Tibial nerve (tissue), 4 donors: ENCODE data around the gene DIABLO. TPM values are rescaled to one million over a fixed set of nuclear protein-coding genes. Genes with fewer than 3 reads are reported as not detected.

Experiments
- DNase-seq, 2 donors: peaks; one replicate each; pipeline ENCODE4 v3.0.0-alpha.2; 2019; ENCODE audit warnings: low spot score in 2 of 2
- H3K27ac ChIP-seq, 4 donors: fragments of 200-600 bp; sonication (generic) in 3 of 4; one replicate each; pipeline ENCODE4 v1.5.1; 2017 to 2019; ENCODE audit warnings: mild to moderate bottlenecking in 1 of 4
- H3K27me3 ChIP-seq, 2 donors: fragments of 200-600 bp; sonication (generic) in 1 of 2; one replicate each; pipeline versions ENCODE4 v1.5.1 to v1.6.0; 2017 to 2019
- H3K36me3 ChIP-seq, 3 donors: fragments of 200-600 bp; sonication (generic); one replicate each; pipeline ENCODE4 v1.5.1; 2018 to 2019
- H3K4me1 ChIP-seq, 4 donors: fragments of 200-600 bp; sonication (generic) in 3 of 4; one replicate each; pipeline ENCODE4 v1.5.1; 2017 to 2019
- H3K4me3 ChIP-seq, 4 donors: fragments of 200-600 bp; sonication (generic) in 3 of 4; one replicate each; pipeline ENCODE4 v1.5.1; 2017 to 2019; ENCODE audit warnings: mild to moderate bottlenecking in 1 of 4, moderate library complexity in 1 of 4
- H3K9me3 ChIP-seq, 4 donors: fragments of 200-600 bp; sonication (generic) in 3 of 4; one replicate each; pipeline ENCODE4 v1.5.1; 2017 to 2019
- EP300 ChIP-seq, 2 donors: sonication (generic); formaldehyde crosslinking; IDR thresholded peaks; one replicate each; pipeline ENCODE4 v1.6.1; 2017; ENCODE audit warnings: antibody characterized with exemption in 2 of 2, mild to moderate bottlenecking in 1 of 2
- POLR2A ChIP-seq, 2 donors: fragments of 450-650 bp; IDR thresholded peaks; one replicate each; pipeline ENCODE4 v1.6.1; 2017; ENCODE audit warnings: antibody characterized with exemption in 2 of 2, mild to moderate bottlenecking in 2 of 2, moderate library complexity in 2 of 2
- WGBS, 2 donors: methylation state at CpG; one replicate each; pipeline ENCODE4 v1.1.5; 2018; 5-methylcytosine and 5-hydroxymethylcytosine counted together
- total RNA-seq, 4 donors: library from RNA; depleted of rRNA; stranded (reverse); fragments of >200 nt; gene quantifications; one replicate each; pipeline ENCODE4 v1.1.0, GENCODE V29; 2016
- TF ChIP-seq, protein P1 (sequence below), 5 experiments: fragments of 200-600 bp in 3 of 5; fragments of 450-650 bp in 2 of 5; sonication (generic) in 3 of 5; IDR thresholded peaks; one replicate each; pipeline ENCODE4 v1.5.1; 2016 to 2019; ENCODE audit warnings: antibody characterized with exemption in 5 of 5, mild to moderate bottlenecking in 3 of 5, moderate library complexity in 2 of 5

DIABLO gene
- 10 to 100 TPM; 40.8 to 52.5 (median 42.5) TPM for total RNA-seq

DNA sequence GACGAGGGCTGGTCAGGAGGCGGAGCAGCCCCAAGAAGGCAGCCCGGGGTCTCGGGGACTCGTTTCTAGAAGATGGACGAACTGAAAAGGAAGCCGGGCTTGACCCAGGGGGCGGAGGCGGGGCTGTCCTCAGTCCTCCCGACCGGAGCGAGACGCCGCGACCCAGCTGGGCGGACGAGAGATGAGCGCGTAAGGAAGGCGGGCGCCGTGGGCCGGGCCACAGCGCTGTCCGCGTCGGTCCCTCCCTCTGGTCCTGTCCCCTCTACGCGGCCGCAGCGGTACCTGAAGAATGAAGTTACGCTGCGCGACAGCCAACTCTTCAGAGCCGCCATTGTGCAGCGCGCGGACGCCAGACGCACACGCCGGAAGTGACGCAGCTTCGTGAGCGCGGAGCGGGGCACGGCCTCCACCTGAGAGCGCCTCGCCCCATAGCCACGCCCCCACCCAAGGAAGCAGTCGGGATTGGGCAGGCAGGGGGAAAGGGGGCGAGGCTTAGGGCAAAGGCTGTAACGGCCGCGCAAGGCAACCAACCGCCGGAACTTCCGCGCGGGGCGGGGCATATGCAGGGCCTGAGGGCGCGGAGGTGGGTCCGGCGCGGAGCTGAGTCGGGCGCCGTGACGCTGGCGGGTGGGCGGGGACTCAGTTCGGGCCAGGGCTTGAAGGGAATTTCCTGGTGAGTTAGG is at the start of gene DIABLO:
Gene DIABLO (minus strand): TSS at position 370 of the 683 bp plus-strand sequence. CDS start 38 bp downstream, at position 332.
- H3K36me3 ChIP-seq, result peaks cover under 1 to 44% (median 8%) of the 10 kb centered on the region in 3 donors
- 0% methylated on average over 27 to 38 of the region's 74 CpGs for WGBS, 2 donors

DNA sequence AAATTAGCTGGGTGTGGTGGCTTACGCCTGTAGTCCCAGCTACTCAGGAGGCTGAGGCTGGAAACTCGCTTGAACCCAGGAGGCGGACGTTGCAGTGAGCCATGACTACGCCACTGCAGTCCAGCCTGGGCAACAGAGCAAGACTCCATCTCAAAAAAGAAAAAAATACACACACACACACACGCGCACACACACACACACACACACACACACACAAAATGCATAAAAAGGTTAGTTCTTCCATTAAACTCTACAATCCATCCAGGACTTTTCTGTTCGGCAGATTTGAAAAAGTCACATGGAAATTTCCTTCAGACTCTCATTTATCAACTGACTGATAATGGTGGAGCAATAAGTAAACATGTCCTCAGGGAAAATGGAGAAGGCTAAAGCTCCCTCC is 49.6 kb upstream of the DIABLO start:
- Histone ChIP-seq H3K9me3 (no peaks in the 10 kb centered on the region), H3K4me1 (no peaks in the 10 kb centered on the region), H3K36me3 (peaks cover 0 to 81% (median 6%) of the 10 kb centered on the region in 3 donors), H3K27ac (no peak overlapping the region), H3K4me3 (no peak overlapping the region), H3K27me3 (no peaks in the 10 kb centered on the region)
- DNase-seq, result no peak
- 92% methylated on average over 8 of the region's 8 CpGs for WGBS, 2 donors
- TF ChIP-seq, protein P1, sequence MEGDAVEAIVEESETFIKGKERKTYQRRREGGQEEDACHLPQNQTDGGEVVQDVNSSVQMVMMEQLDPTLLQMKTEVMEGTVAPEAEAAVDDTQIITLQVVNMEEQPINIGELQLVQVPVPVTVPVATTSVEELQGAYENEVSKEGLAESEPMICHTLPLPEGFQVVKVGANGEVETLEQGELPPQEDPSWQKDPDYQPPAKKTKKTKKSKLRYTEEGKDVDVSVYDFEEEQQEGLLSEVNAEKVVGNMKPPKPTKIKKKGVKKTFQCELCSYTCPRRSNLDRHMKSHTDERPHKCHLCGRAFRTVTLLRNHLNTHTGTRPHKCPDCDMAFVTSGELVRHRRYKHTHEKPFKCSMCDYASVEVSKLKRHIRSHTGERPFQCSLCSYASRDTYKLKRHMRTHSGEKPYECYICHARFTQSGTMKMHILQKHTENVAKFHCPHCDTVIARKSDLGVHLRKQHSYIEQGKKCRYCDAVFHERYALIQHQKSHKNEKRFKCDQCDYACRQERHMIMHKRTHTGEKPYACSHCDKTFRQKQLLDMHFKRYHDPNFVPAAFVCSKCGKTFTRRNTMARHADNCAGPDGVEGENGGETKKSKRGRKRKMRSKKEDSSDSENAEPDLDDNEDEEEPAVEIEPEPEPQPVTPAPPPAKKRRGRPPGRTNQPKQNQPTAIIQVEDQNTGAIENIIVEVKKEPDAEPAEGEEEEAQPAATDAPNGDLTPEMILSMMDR (IDR thresholded peaks at IDR 0.05), result no peak
- no peak for TF ChIP-seq POLR2A (IDR thresholded peaks at IDR 0.05)
- no peak for TF ChIP-seq EP300 (IDR thresholded peaks at IDR 0.05)

More for the DNA sequence above, at the start of gene DIABLO:
- no peaks in the 10 kb centered on the region for H3K9me3 ChIP-seq
- peak within 1 kb of the TSS; percentile 48 to 97 (median 91) for H3K4me3 ChIP-seq
- TF ChIP-seq POLR2A (IDR thresholded peaks at IDR 0.05), result peak; percentile 88 to 95
- peak; percentile 95 to 99 for TF ChIP-seq EP300 (IDR thresholded peaks at IDR 0.05)
- TF ChIP-seq, protein P1 (IDR thresholded peaks at IDR 0.05), result peak in 1 of 5 experiments; percentile 43
- H3K27me3 ChIP-seq, result no peaks in the 10 kb centered on the region
- H3K27ac ChIP-seq, result peak within 1 kb of the TSS; percentile 82 to 99 (median 96)
- peak; percentile 99 for DNase-seq
- peaks cover 0 to 35% (median 21%) of the 10 kb centered on the region in 4 donors for H3K4me1 ChIP-seq

DNA sequence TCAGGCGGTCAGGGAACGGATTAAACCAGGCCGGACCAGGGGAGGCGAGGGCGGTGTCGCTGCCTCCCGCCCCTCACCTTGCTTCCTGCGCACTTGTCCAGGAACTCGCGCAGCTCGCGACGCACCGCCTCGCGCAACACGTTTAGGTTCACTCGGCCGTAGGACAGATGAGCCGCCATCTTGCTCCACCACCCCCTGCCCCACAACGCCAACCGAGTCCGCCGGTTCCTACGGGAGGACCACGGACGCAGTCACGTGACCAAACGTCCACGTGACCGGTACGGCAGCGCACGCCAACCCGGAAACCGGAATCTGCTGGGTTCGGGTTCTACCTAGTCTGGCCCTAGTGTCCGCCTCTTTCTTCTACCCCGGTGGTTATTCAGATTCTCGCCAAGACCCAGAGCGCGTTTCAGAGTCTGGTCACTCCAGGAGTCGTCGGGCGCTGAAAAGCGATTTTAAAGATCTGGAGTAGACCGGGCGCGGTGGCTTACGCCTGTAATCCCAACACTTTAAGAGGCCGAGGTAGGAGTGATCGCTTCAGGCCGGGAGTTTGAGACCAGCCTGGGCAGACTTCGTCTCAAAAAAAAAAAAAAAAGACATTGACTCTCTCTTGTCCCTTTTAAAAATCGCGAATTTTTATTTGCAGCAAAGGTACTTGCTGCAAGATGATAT is 40.5 kb upstream of the DIABLO start, which contains the start of gene VPS33A:
Gene VPS33A (minus strand): TSS at position 265 of the 672 bp plus-strand sequence. CDS start 86 bp downstream, at position 179.
- WGBS, 2 donors, result 1% methylated on average over 43 to 44 of the region's 56 CpGs
- TF ChIP-seq POLR2A (IDR thresholded peaks at IDR 0.05), result peak in 1 of 2 donors; percentile 46
- TF ChIP-seq, protein P1 (IDR thresholded peaks at IDR 0.05), result peak in 1 of 5 experiments; percentile 40
- peak; percentile 67 to 98 for TF ChIP-seq EP300 (IDR thresholded peaks at IDR 0.05)
- H3K4me3 ChIP-seq, result peak within 1 kb of the TSS; percentile 62 to 97 (median 82)
- H3K27me3 ChIP-seq, result no peaks in the 10 kb centered on the region
- H3K36me3 ChIP-seq, result peaks cover 0 to 33% (median 11%) of the 10 kb centered on the region in 3 donors
- H3K27ac ChIP-seq, result peak within 1 kb of the TSS; percentile 43 to 92 (median 86)
- peaks cover 0 to 29% (median 7%) of the 10 kb centered on the region in 4 donors for H3K4me1 ChIP-seq
- peak; percentile 94 to 95 for DNase-seq
- H3K9me3 ChIP-seq, result no peaks in the 10 kb centered on the region

DNA sequence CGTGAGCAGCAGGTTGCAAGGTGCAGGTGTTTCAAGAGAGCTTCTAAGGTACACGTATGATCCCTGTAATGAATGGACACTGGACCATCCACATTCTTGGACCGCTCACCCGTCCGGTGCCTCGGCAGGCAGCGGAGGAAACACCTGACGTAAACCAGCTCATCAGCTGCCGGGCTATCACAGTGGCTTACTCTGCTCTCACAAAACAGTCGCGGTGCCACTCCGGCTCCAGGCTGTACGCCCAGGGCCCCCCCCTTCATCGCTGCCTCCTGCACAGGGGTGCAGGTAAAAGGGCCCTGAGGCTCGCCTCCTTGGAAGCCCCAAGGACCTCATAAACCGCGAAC is 40.0 kb upstream of the DIABLO start:
- no peaks in the 10 kb centered on the region for H3K9me3 ChIP-seq
- TF ChIP-seq EP300 (IDR thresholded peaks at IDR 0.05), result no peak
- TF ChIP-seq, protein P1 (IDR thresholded peaks at IDR 0.05), result no peak
- no peak for TF ChIP-seq POLR2A (IDR thresholded peaks at IDR 0.05)
- peak overlapping the region; percentile 43 to 92 (median 86) for H3K27ac ChIP-seq
- WGBS, 2 donors, result 2 to 3% methylated on average over 5 to 12 of the region's 17 CpGs
- peaks cover 0 to 33% (median 14%) of the 10 kb centered on the region in 3 donors for H3K36me3 ChIP-seq
- peak in 1 of 2 donors; percentile 6 for DNase-seq
- H3K4me3 ChIP-seq, result peak overlapping the region; percentile 62 to 97 (median 82)
- H3K27me3 ChIP-seq, result no peaks in the 10 kb centered on the region
- peaks cover 0 to 29% (median 7%) of the 10 kb centered on the region in 4 donors for H3K4me1 ChIP-seq
